Neuron (in vitro differentiated cells): ENCODE measurements around the gene COL10A1.

Source experiments
- H2AFZ ChIP-seq: one replicate; pipeline ENCODE4 v1.6.1; 2013; ENCODE audit warnings: low read depth, mild to moderate bottlenecking, inconsistent platforms, low read length, moderate library complexity
- H3K27me3 ChIP-seq: one replicate; pipeline ENCODE4 v1.6.1; 2013; ENCODE audit warnings: low read length; ENCODE audit not compliant: insufficient read depth
- H3K36me3 ChIP-seq: one replicate; pipeline ENCODE4 v1.6.1; 2013; ENCODE audit warnings: low read length; ENCODE audit not compliant: insufficient read depth
- H3K4me1 ChIP-seq: one replicate; pipeline ENCODE4 v1.6.1; 2013; ENCODE audit warnings: low read length; ENCODE audit not compliant: insufficient read depth
- H3K4me3 ChIP-seq: 2 replicates; pipeline ENCODE4 v1.5.1; 2013; ENCODE audit warnings: mild to moderate bottlenecking, low read length, moderate library complexity
- H3K9me3 ChIP-seq: one replicate; pipeline ENCODE4 v1.6.1; 2013; ENCODE audit warnings: low read length

COL10A1 gene

DNA sequence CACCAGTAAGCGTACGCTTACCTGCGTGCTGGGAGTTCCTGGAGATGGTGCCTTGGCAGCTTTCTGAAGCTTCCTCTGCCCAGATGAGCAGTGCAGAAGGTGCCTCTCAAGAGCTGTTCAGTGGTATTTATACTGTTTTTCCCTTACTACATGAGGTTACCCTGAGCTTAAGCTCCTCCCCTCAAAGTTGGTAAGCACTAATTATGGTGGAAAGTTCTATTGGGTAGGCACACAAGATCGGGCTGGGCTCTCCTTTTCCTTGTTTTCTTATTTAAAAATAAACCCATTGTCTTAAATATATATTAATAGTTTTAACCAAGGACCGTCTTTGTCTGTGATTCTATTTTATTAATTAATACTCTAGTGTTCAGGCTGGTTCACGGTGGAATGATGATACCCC lies at the start of gene COL10A1:
Gene COL10A1, minus strand, starts transcription at position 101 of the 400 bp plus-strand sequence. CDS start 640 bp downstream, outside the sequence.
- Histone ChIP-seq H3K27me3 (no peaks in the 10 kb centered on the region), H2AFZ (no peak within 1 kb of the TSS), H3K9me3 (no peaks in the 10 kb centered on the region), H3K36me3 (no peaks in the 10 kb centered on the region), H3K4me1 (no peaks in the 10 kb centered on the region), H3K4me3 (no peak within 1 kb of the TSS)

DNA sequence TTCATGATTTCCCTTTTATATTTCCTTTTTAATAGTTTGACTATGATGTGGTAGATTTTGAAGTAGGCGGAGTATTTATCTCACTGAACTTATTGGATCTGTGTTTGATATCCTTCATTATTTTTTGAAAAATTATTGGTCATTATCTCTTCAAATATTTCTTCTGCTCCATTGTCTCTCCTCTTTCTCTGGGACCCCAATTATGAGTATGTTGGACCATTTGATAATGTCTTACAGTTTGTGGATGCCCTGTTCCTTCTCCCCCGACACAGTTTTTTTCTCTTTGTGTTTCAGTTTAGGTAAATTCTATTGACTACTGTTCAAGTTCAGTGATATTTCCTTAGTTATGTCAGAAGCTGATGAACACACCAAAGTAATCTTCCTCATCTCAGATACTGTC lies 49.4 kb upstream of the COL10A1 start:
- no peak overlapping the region for H2AFZ ChIP-seq
- H3K9me3 ChIP-seq: no peaks in the 10 kb centered on the region
- no peaks in the 10 kb centered on the region for H3K4me1 ChIP-seq
- H3K36me3 ChIP-seq: no peaks in the 10 kb centered on the region
- H3K27me3 ChIP-seq: no peaks in the 10 kb centered on the region
- H3K4me3 ChIP-seq: no peak overlapping the region

DNA sequence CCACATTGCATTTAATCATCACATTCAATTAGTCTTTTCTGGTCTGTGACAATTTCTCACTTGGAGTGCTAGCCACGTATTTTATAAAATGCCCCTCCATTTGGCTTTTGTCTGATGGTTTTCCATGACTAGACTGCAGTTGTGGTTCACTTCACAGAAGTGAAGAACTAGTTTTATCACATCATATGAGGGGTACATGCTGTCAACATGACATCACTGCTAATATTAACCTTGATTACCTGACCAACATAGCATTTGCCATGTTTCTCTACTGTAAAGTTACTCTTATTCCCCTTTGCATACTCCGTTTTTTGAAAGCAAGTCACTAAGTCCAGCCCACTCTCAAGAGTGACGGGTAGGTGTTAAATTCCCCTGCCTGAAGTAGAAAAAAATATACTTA lies 48.0 kb upstream of the COL10A1 start:
- H3K9me3 ChIP-seq: no peaks in the 10 kb centered on the region
- no peaks in the 10 kb centered on the region for H3K27me3 ChIP-seq
- H2AFZ ChIP-seq: no peak overlapping the region
- no peaks in the 10 kb centered on the region for H3K4me1 ChIP-seq
- no peak overlapping the region for H3K4me3 ChIP-seq
- no peaks in the 10 kb centered on the region for H3K36me3 ChIP-seq

DNA sequence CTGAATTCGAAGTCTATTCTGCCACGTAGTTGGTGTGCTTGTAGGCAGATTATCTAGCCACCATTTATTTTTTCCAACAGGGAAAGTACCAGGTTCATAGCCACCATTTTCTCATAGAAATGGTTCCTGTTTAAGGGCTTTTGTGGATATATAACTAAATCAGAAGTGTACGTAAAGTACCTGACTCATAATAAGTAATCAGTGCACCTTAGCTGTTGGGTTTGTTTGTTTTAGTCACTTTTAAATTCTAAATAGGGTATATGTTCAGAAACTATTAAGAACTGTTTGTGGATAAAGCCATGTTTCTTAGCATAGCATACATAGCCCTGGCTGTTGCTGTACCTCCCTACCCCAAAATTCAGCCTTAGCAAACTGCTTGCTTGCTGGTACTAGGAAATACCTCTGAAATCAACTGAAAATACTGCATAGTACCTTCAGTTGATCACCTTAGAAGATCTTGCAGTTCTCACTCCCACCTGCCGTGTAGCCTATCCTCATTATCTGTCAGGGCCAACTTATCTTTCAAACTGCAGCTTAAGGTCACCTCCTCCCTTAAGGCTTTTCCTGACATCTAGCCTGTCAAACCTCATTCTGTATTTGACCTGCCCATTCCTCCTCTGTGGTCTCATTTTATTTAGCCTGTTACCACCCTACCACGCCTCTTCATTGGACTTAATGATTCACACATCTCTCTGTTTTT lies 44.6 kb upstream of the COL10A1 start:
- no peak overlapping the region for H3K4me3 ChIP-seq
- no peaks in the 10 kb centered on the region for H3K36me3 ChIP-seq
- H3K4me1 ChIP-seq: no peaks in the 10 kb centered on the region
- H3K27me3 ChIP-seq: no peaks in the 10 kb centered on the region
- H2AFZ ChIP-seq: no peak overlapping the region
- H3K9me3 ChIP-seq: no peaks in the 10 kb centered on the region

DNA sequence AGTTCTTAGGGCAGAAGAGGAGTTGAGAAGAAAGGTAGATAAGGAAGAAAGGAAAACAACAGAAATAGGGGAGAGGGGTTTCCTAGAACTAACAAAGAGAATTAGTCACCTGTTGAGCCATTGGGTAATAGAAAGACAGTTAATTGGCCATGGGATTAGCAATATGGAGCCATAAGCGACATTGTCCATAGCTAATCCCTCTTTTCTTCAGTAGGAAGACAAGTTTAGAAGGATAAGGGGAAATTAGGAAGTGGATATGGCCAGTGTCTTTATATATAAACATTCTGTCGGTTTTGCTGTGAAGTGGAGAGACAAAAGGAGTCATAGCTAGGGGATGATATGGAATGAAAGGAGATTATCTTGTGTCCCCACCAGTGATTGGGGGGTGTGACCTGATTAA lies 43.9 kb upstream of the COL10A1 start:
- Histone ChIP-seq H3K27me3 (no peaks in the 10 kb centered on the region), H3K36me3 (no peaks in the 10 kb centered on the region), H2AFZ (no peak overlapping the region), H3K4me1 (no peaks in the 10 kb centered on the region), H3K4me3 (no peak overlapping the region), H3K9me3 (no peaks in the 10 kb centered on the region)

DNA sequence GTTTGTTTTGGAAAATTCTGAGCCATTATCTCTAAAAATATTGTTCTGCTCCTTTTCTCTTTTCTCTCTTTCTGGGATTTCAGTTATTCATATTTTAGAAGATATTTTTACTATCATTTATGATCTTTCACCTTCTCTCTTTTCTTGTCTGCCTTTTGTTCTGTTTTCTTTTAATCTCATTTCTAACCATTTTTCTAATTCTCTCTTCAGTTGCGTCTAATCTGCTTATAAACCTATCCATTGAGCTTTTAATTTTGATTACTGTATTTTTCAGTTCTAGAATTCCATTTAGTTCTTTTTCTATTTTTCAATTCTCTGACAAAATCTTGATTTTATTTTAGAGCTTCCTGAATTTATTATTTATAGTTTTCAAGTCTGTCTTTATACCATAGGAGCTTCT lies 42.2 kb upstream of the COL10A1 start:
- no peaks in the 10 kb centered on the region for H3K36me3 ChIP-seq
- no peaks in the 10 kb centered on the region for H3K27me3 ChIP-seq
- no peaks in the 10 kb centered on the region for H3K4me1 ChIP-seq
- no peak overlapping the region for H2AFZ ChIP-seq
- H3K4me3 ChIP-seq: no peak overlapping the region
- H3K9me3 ChIP-seq: no peaks in the 10 kb centered on the region

DNA sequence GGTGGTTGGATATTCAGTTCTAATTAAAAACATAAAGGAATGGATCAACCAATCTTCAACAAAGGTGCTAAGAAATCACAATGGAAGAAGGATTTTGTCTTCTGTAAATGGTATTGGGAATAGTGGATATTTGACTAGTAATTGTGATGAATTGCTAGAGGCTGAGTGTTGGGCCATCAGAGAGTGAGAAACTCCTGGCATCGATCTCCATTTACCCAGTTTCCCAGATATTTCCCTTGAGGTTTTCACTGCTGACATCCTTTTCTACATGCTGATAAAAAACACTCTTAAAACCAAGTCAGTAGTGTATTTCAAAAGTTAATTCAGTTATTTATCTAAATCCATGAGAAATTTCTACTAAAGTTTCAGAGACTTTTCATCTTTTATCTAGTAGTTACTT lies 40.4 kb upstream of the COL10A1 start:
- Histone ChIP-seq H2AFZ (no peak overlapping the region), H3K4me1 (no peaks in the 10 kb centered on the region), H3K4me3 (no peak overlapping the region), H3K27me3 (no peaks in the 10 kb centered on the region), H3K36me3 (no peaks in the 10 kb centered on the region), H3K9me3 (no peaks in the 10 kb centered on the region)

DNA sequence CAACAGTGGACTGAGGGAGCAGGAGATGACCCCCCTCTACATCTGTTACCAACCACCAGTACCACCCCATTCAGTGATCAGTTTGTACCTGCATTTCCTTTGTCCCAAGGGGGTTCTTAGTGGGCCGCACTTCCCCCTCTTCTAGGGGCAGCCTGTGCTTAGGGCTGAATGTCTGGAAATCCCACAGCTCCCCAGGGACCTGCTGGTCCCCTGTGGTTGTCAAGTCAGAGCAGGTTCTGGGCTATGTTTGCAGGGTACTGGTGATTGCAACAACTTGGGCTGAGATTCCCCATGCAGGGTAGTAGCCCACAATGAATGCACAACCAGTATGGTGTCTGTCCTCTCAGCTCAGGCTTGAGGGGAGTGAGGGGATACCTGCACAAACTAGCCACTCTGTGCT lies 39.7 kb upstream of the COL10A1 start:
- H3K9me3 ChIP-seq: no peaks in the 10 kb centered on the region
- no peak overlapping the region for H2AFZ ChIP-seq
- no peaks in the 10 kb centered on the region for H3K4me1 ChIP-seq
- H3K36me3 ChIP-seq: no peaks in the 10 kb centered on the region
- no peak overlapping the region for H3K4me3 ChIP-seq
- no peaks in the 10 kb centered on the region for H3K27me3 ChIP-seq

DNA sequence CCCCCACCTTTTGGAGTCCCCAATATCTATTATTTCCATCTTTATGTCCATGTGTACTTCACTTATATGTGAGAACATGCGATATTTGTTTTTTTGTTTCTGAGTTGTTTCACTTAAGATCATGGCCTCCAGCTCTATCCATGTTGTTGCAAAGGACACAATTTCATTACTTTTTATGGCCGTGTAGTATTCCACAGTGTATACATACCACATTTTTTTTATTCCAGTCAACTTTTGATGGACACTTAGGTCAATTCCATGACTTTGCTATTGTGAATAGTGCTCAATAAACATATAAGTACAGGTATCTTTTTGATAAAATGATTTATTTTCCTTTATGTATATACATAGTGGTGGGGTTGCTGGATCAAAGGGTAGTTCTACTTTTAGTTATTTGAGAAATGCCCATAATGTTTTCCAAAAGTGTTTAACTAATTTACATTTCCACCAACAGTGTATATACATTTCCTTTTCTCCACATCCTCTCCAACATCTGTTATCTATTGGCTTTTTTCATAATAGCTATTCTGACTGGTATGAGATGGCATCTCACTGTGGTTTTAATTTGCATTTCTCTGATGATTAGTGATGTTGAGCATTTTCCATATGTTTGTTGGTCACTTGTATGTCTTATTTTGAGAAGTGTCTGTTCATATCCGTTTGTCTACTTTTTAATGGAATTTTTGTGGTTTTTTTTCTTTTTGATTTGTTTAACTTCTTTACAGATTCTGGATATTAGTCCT lies 34.0 kb upstream of the COL10A1 start:
- no peaks in the 10 kb centered on the region for H3K9me3 ChIP-seq
- H3K36me3 ChIP-seq: no peaks in the 10 kb centered on the region
- H3K27me3 ChIP-seq: no peaks in the 10 kb centered on the region
- no peak overlapping the region for H3K4me3 ChIP-seq
- no peaks in the 10 kb centered on the region for H3K4me1 ChIP-seq
- no peak overlapping the region for H2AFZ ChIP-seq

DNA sequence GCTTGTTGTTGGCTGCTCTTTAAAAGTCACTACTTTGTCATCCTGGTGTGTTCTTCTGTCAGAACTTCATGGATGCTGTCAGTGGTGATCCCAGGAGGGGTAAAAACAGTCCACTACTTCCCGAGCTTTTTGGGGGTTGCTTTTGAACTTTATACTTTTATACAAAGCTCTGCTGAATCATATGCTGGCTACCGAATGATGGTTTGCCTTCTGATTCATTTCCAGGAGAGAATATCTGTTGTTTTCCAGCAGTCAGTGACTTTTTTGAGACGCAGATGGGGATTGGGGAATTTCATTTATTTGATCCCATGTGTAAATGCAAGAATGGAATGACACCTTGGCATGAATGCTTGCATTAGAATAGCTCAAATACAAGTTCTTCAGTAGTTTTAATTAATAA lies 32.7 kb upstream of the COL10A1 start:
- Histone ChIP-seq H3K4me1 (no peaks in the 10 kb centered on the region), H3K9me3 (no peaks in the 10 kb centered on the region), H3K27me3 (no peaks in the 10 kb centered on the region), H3K4me3 (no peak overlapping the region), H3K36me3 (no peaks in the 10 kb centered on the region), H2AFZ (no peak overlapping the region)

DNA sequence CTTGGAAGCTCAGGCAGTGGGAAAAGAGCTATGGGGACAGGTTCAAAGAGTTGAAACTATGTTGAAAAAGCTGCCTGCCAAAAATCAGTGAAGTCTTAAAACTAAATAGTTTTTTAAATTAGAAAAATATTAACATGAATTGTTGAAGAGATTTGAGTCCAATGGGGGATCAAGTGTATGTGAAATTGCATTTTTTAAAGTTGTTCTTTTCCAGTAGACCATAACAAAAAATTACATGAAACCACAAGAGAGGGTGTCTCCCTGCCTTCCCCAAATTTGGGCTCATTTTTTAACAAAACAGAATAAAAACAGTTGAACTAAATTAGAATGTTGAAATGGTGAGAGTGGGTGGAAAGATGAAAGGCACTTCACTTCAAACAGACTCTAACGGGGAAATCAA lies 31.5 kb upstream of the COL10A1 start:
- no peak overlapping the region for H3K4me3 ChIP-seq
- no peaks in the 10 kb centered on the region for H3K9me3 ChIP-seq
- no peaks in the 10 kb centered on the region for H3K27me3 ChIP-seq
- no peaks in the 10 kb centered on the region for H3K4me1 ChIP-seq
- no peak overlapping the region for H2AFZ ChIP-seq
- H3K36me3 ChIP-seq: no peaks in the 10 kb centered on the region

DNA sequence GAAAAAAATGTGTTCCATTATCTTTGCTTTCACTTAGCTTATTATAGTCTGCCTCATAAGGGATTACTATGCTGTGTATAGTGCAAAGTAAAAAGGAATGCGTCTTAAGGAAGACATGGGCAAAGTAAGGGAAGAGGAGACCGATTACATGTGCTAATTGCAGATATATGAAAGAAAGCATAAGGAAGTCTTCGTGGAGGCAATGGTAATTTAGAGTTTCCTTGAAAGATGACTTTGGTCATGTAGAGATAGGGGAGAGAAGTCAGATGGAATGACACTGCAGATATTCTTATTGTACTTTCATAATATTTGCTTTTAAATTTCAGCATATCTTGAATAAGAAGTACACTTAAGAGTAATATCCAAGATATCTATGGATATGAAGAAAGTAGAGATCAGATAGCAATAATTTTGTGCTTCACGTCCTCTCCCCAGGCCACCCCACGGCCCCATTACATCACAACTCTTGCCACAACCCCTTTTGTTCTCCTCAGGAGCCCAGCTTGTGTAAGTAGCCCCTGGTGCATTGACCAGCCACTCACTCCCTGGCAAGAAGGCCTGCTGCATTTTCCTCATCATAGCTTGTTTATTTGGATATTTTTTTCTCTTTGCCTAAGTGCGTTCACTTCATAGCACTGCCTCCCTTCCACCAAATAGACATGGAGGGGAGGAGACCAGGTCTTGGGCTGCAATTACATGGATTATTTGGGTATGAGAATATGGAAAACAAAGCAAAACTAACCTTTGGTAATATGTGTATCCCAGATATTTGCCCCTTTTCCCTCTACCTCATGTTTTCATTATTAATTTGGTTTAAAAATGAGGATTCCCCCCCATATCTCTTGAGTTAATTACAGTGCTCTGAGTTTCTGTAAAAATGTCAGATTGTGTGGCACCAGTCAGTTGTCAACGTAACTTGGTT lies 30.7 kb upstream of the COL10A1 start:
- Histone ChIP-seq H3K4me1 (no peaks in the 10 kb centered on the region), H3K27me3 (no peaks in the 10 kb centered on the region), H3K4me3 (no peak overlapping the region), H3K9me3 (no peaks in the 10 kb centered on the region), H3K36me3 (no peaks in the 10 kb centered on the region), H2AFZ (no peak overlapping the region)

DNA sequence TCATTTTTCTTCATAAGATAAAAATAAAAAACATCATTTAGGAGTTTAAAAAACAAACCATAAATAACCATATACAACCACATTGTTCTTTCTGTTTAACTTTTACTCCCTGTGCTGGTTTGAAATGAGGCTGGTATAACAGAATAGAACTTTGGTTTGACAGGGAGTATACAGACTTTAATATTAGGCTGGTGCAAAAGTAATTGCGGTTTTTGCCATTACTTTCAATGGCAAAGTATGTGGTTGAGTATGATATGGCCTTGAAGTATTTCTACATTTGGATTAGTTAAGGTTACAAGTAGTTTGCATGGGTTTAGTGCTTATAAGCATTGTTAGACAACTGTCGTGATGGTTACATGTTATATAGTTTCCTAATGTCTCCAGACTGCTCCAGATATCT lies 29.0 kb upstream of the COL10A1 start:
- Histone ChIP-seq H2AFZ (no peak overlapping the region), H3K9me3 (no peaks in the 10 kb centered on the region), H3K27me3 (no peaks in the 10 kb centered on the region), H3K4me1 (no peaks in the 10 kb centered on the region), H3K36me3 (no peaks in the 10 kb centered on the region), H3K4me3 (no peak overlapping the region)
